Ishikawa (cell line): ENCODE results near the gene CSNK1G2.

Experiments
- CEBPB ChIP-seq: IDR thresholded peaks from 2 replicates; pipeline ENCODE4 v1.6.1; 2012
- EP300 ChIP-seq: IDR thresholded peaks from 2 replicates; pipeline ENCODE4 v1.6.1; 2012; ENCODE audit warnings: borderline replicate concordance
- RAD21 ChIP-seq: IDR thresholded peaks from 2 replicates; pipeline ENCODE4 v1.6.1; 2012; ENCODE audit warnings: low read depth
- YY1 ChIP-seq: IDR thresholded peaks from 2 replicates; pipeline ENCODE4 v1.6.1; 2012; ENCODE audit warnings: low read depth

DNA sequence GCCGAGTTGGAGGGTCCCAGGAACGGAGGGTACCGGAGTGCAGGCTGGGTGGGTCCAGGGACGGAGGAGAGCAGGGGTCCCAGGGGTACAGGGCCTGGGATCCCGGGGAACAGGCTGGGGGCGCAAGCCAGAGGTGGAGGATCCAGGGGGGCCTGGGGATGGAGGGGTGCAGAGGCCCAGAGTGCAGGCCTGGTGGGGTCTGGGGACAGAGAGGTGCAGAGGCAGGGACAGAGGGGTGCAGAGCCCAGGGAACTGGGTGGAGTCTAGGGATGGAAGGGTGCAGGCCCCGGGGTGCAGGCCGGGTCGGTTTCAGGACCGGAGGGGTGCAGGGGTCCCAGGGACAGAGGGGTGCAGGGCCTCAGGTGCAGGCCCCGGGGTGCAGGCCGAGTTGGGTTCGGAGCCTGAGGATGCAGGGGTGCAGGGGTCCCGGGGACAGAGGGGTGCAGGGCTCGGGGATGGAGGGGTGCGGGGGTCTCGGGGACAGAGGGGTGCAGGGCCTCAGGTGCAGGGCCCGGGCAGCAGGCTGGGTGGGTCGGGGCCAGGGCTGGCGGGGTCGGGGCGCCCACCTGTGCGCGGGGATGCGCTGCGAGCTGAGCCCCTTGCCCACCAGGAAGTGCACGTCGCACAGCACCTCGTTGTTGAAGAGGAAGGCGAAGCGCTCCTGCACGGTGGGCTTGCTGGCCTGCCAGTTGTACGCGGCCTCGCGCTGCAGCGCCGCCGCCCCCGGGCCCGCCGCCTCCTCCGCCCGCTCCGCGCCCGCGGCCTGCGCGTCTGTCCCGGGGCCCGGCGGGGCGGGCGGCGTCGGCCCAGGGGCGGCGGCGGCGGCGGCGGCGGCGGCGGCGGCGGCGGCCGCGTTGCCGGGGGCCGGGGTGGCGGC is 74.0 kb downstream of the CSNK1G2 start:
- TF ChIP-seq EP300 (no peak), CEBPB (no peak), YY1 (no peak), RAD21 (no peak)
